Epithelial cell of prostate (primary cell): ENCODE results near the gene C10orf120.
A peak's percentile ranks its signal among the peaks of the same experiment; 100 is the strongest.

Experiments used
- DNase-seq: peaks from one replicate; pipeline ENCODE4 v3.0.0-alpha.2; 2011; ENCODE audit warnings: low read depth, low spot score
- H3K27ac ChIP-seq: fragments of 450-650 bp; 2 replicates; pipeline ENCODE4 v1.5.1; 2017; ENCODE audit warnings: mild to moderate bottlenecking

C10orf120 gene

GRCh38 chr10:122699796-122700455 lies at the start of gene C10orf120:
Gene C10orf120, minus strand, starts transcription at chr10:122699846. Its CDS starts 56 bp downstream, at chr10:122699790.
- no peak within 1 kb of the TSS for H3K27ac ChIP-seq
- DNase-seq = no peak

GRCh38 chr10:122748496-122748895 lies 48.9 kb upstream of the C10orf120 start:
- H3K27ac ChIP-seq = no peak overlapping the region
- no peak for DNase-seq

- DNase-seq = peak; percentile 80
- no peak overlapping the region for H3K27ac ChIP-seq
Measured at GRCh38 chr10:122746408-122746807, 46.8 kb upstream of the C10orf120 start.

- no peak for DNase-seq
- H3K27ac ChIP-seq = no peak overlapping the region
Measured at GRCh38 chr10:122744257-122744656, 44.6 kb upstream of the C10orf120 start.

GRCh38 chr10:122740640-122741039 lies 41.0 kb upstream of the C10orf120 start:
- H3K27ac ChIP-seq = no peak overlapping the region
- DNase-seq = no peak

GRCh38 chr10:122738031-122738430 lies 38.4 kb upstream of the C10orf120 start:
- DNase-seq = no peak
- no peak overlapping the region for H3K27ac ChIP-seq

GRCh38 chr10:122733931-122734665 lies 34.5 kb upstream of the C10orf120 start:
- no peak for DNase-seq
- H3K27ac ChIP-seq = no peak overlapping the region

- DNase-seq = peak; percentile 14
- H3K27ac ChIP-seq = no peak overlapping the region
Measured at GRCh38 chr10:122733443-122733842, 33.8 kb upstream of the C10orf120 start.

- DNase-seq = no peak
- no peak overlapping the region for H3K27ac ChIP-seq
Measured at GRCh38 chr10:122730238-122730637, 30.6 kb upstream of the C10orf120 start.

GRCh38 chr10:122729126-122729525 lies 29.5 kb upstream of the C10orf120 start:
- no peak for DNase-seq
- no peak overlapping the region for H3K27ac ChIP-seq

- H3K27ac ChIP-seq = no peak overlapping the region
- no peak for DNase-seq
Measured at GRCh38 chr10:122727426-122727825, 27.8 kb upstream of the C10orf120 start.

GRCh38 chr10:122725768-122726167 lies 26.1 kb upstream of the C10orf120 start:
- DNase-seq = no peak
- no peak overlapping the region for H3K27ac ChIP-seq

GRCh38 chr10:122725006-122725405 lies 25.4 kb upstream of the C10orf120 start:
- no peak for DNase-seq
- H3K27ac ChIP-seq = no peak overlapping the region

GRCh38 chr10:122721111-122721510 lies 21.5 kb upstream of the C10orf120 start:
- DNase-seq = no peak
- H3K27ac ChIP-seq = no peak overlapping the region

GRCh38 chr10:122716025-122716424 lies 16.4 kb upstream of the C10orf120 start:
- DNase-seq = no peak
- no peak overlapping the region for H3K27ac ChIP-seq

GRCh38 chr10:122715576-122715975 lies 15.9 kb upstream of the C10orf120 start:
- H3K27ac ChIP-seq = no peak overlapping the region
- no peak for DNase-seq

GRCh38 chr10:122713091-122713885 lies 13.6 kb upstream of the C10orf120 start:
- DNase-seq = no peak
- no peak overlapping the region for H3K27ac ChIP-seq

- DNase-seq = no peak
- H3K27ac ChIP-seq = no peak overlapping the region
Measured at GRCh38 chr10:122710576-122710975, 10.9 kb upstream of the C10orf120 start.

- DNase-seq = no peak
- H3K27ac ChIP-seq = no peak overlapping the region
Measured at GRCh38 chr10:122709971-122710370, 10.3 kb upstream of the C10orf120 start.

- H3K27ac ChIP-seq = no peak overlapping the region
- DNase-seq = no peak
Measured at GRCh38 chr10:122707535-122707934, 7.9 kb upstream of the C10orf120 start.

GRCh38 chr10:122706947-122707346 lies 7.3 kb upstream of the C10orf120 start:
- no peak for DNase-seq
- no peak overlapping the region for H3K27ac ChIP-seq
